ENCODE measurements around the gene CTAG1A. TPM values are rescaled to one million over a fixed set of nuclear protein-coding genes. Genes with fewer than 3 reads are reported as not detected.
"Not testable (repeated sequence)": the region's sequence is repeated elsewhere in the genome, so short reads cannot be mapped to it uniquely, and the experiment has no call there.

Gene CTAG1A
- polyA plus RNA-seq, 1 donor = not detected

GRCh38 chrX:154619182-154619581, 34.2 kb downstream of the CTAG1A start, which contains the start of gene CTAG1B:
Gene CTAG1B (minus strand): TSS chrX:154619282. CDS start chrX:154619218, 64 bp downstream.
- not testable (repeated sequence) for DNase-seq

GRCh38 chrX:154620767-154621414, 36.0 kb downstream of the CTAG1A start:
- DNase-seq = not testable (repeated sequence)

- not testable (repeated sequence) for DNase-seq
Measured at GRCh38 chrX:154628960-154629359, 44.0 kb downstream of the CTAG1A start.

GRCh38 chrX:154630949-154631348, 46.0 kb downstream of the CTAG1A start:
- DNase-seq = not testable (repeated sequence)

GRCh38 chrX:154633661-154634060, 48.7 kb downstream of the CTAG1A start:
- not testable (repeated sequence) for DNase-seq

Other genes with a start within 250 kb of the CTAG1A start
- gene FLNA, start 210.5 kb upstream of the CTAG1A start, polyA plus RNA-seq (ENCODE audit: insufficient read length) = 416 TPM
- gene EMD, start 205.8 kb upstream of the CTAG1A start, polyA plus RNA-seq (ENCODE audit: insufficient read length) = 68.2 TPM
- 2,735 TPM for gene RPL10, start 186.8 kb upstream of the CTAG1A start, polyA plus RNA-seq (ENCODE audit: insufficient read length)
- gene DNASE1L1, start 175.9 kb upstream of the CTAG1A start, polyA plus RNA-seq (ENCODE audit: insufficient read length) = 13.1 TPM
- 39.1 TPM for gene TAFAZZIN, start 173.6 kb upstream of the CTAG1A start, polyA plus RNA-seq (ENCODE audit: insufficient read length)
- gene ATP6AP1, start 156.5 kb upstream of the CTAG1A start, polyA plus RNA-seq (ENCODE audit: insufficient read length) = 140 TPM
- gene GDI1, start 148.0 kb upstream of the CTAG1A start, polyA plus RNA-seq (ENCODE audit: insufficient read length) = 126 TPM
- 49.6 TPM for gene FAM50A, start 141.0 kb upstream of the CTAG1A start, polyA plus RNA-seq (ENCODE audit: insufficient read length)
- gene PLXNA3, start 126.9 kb upstream of the CTAG1A start, polyA plus RNA-seq (ENCODE audit: insufficient read length) = 60.5 TPM
- gene LAGE3, start 105.9 kb upstream of the CTAG1A start, polyA plus RNA-seq (ENCODE audit: insufficient read length) = 8.9 TPM
- 24.5 TPM for gene UBL4A, start 98.5 kb upstream of the CTAG1A start, polyA plus RNA-seq (ENCODE audit: insufficient read length)
- 15.2 TPM for gene SLC10A3, start 94.5 kb upstream of the CTAG1A start, polyA plus RNA-seq (ENCODE audit: insufficient read length)
- 28.7 TPM for gene FAM3A, start 68.9 kb upstream of the CTAG1A start, polyA plus RNA-seq (ENCODE audit: insufficient read length)
- 41.7 TPM for gene G6PD, start 38.3 kb upstream of the CTAG1A start, polyA plus RNA-seq (ENCODE audit: insufficient read length)
- gene IKBKG, start 37.5 kb upstream of the CTAG1A start, polyA plus RNA-seq (ENCODE audit: insufficient read length) = 14.0 TPM
- gene CTAG1B, start 34.1 kb downstream of the CTAG1A start, polyA plus RNA-seq (ENCODE audit: insufficient read length) = not detected
- not detected for gene CTAG2, start 68.4 kb downstream of the CTAG1A start, polyA plus RNA-seq (ENCODE audit: insufficient read length)
- gene GAB3, start 165.9 kb downstream of the CTAG1A start, polyA plus RNA-seq (ENCODE audit: insufficient read length) = 2.5 TPM
- gene DKC1, start 177.7 kb downstream of the CTAG1A start, polyA plus RNA-seq (ENCODE audit: insufficient read length) = 75.6 TPM
- 40.7 TPM for gene MPP1, start 220.4 kb downstream of the CTAG1A start, polyA plus RNA-seq (ENCODE audit: insufficient read length)
- not detected for gene SMIM9, start 249.5 kb downstream of the CTAG1A start, polyA plus RNA-seq (ENCODE audit: insufficient read length)

Data from left kidney (tissue), 2 donors.